Measurements from ENCODE around the gene SPNS3. TPM values are rescaled to one million over a fixed set of nuclear protein-coding genes. Genes with fewer than 3 reads are reported as not detected.

SPNS3 gene
- total and polyA plus RNA-seq, 4 donors, result 0.40 to 1.6 (median 0.52) TPM

DNA sequence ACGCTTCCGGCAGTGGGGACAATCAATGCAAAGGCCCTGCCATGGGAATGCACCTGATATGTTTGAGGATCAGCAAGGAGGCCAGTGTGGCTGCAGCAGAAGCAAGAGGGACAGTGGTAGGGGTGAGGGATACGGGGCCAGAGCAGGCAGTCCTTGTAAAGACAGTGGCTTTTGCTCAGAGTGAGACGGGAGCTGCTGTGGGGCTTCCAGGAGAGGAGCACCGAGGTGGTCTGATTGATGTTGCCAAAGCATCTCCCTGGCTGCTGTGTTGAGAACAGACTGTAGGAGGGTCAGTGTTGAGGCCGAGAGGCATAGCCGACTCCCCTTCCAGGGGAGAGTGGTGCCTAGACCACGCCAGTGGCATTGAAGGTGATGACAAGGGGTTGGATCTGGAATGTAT, 53.6 kb downstream of the SPNS3 start:
- Histone ChIP-seq H3K9ac (ENCODE audit: insufficient read depth in 1 of 2, low read length in 2 of 2) (no peak overlapping the region), H3K36me3 (ENCODE audit: control insufficient read depth in 4 of 4, insufficient read depth in 4 of 4, low read length in 4 of 4) (no peaks in the 10 kb centered on the region), H3K27me3 (ENCODE audit: control insufficient read depth in 3 of 3, insufficient read depth in 3 of 3, low read length in 2 of 3) (no peaks in the 10 kb centered on the region), H3K27ac (ENCODE audit: low read depth in 1 of 2, low read length in 1 of 2) (no peak overlapping the region), H3K4me3 (no peak overlapping the region), H3K4me1 (ENCODE audit: control insufficient read depth in 5 of 5, insufficient read depth in 5 of 5, low read length in 5 of 5) (peaks cover 0 to 12% (median 0%) of the 10 kb centered on the region in 5 donors), H3K9me3 (ENCODE audit: control insufficient read depth in 4 of 4, insufficient read depth in 3 of 4, low read length in 3 of 4) (no peaks in the 10 kb centered on the region)
- TF ChIP-seq CTCF (IDR thresholded peaks at IDR 0.05; ENCODE audit: control extremely low read depth, extremely low read depth), result no peak
- no peak for DNase-seq
- no peak for ATAC-seq (ENCODE audit: insufficient read depth, low FRiP score)
- WGBS, 2 donors, result 95 to 96% methylated on average over 8 of the region's 8 CpGs

GRCh38 chr17:4487820-4488716, 54.3 kb downstream of the SPNS3 start:
- ATAC-seq (ENCODE audit: insufficient read depth, low FRiP score) (no peak), DNase-seq (no peak)
- H3K4me1 ChIP-seq (ENCODE audit: control insufficient read depth in 5 of 5, insufficient read depth in 5 of 5, low read length in 5 of 5), result peaks cover 0 to 10% (median 0%) of the 10 kb centered on the region in 5 donors
- no peak overlapping the region for H3K9ac ChIP-seq (ENCODE audit: insufficient read depth in 1 of 2, low read length in 2 of 2)
- peak overlapping the region in 1 of 2 donors; percentile 85 for H3K27ac ChIP-seq (ENCODE audit: low read depth in 1 of 2, low read length in 1 of 2)
- no peaks in the 10 kb centered on the region for H3K36me3 ChIP-seq (ENCODE audit: control insufficient read depth in 4 of 4, insufficient read depth in 4 of 4, low read length in 4 of 4)
- 69 to 71% methylated on average over 23 to 24 of the region's 24 CpGs for WGBS, 2 donors
- no peaks in the 10 kb centered on the region for H3K9me3 ChIP-seq (ENCODE audit: control insufficient read depth in 4 of 4, insufficient read depth in 3 of 4, low read length in 3 of 4)
- H3K4me3 ChIP-seq, result no peak overlapping the region
- no peaks in the 10 kb centered on the region for H3K27me3 ChIP-seq (ENCODE audit: control insufficient read depth in 3 of 3, insufficient read depth in 3 of 3, low read length in 2 of 3)
- no peak for TF ChIP-seq CTCF (IDR thresholded peaks at IDR 0.05; ENCODE audit: control extremely low read depth, extremely low read depth)

GRCh38 chr17:4488989-4489595, 55.4 kb downstream of the SPNS3 start:
- H3K36me3 ChIP-seq (ENCODE audit: control insufficient read depth in 4 of 4, insufficient read depth in 4 of 4, low read length in 4 of 4), result no peaks in the 10 kb centered on the region
- H3K9me3 ChIP-seq (ENCODE audit: control insufficient read depth in 4 of 4, insufficient read depth in 3 of 4, low read length in 3 of 4), result no peaks in the 10 kb centered on the region
- no peak overlapping the region for H3K4me3 ChIP-seq
- H3K27ac ChIP-seq (ENCODE audit: low read depth in 1 of 2, low read length in 1 of 2), result peak overlapping the region in 1 of 2 donors; percentile 85
- no peak overlapping the region for H3K9ac ChIP-seq (ENCODE audit: insufficient read depth in 1 of 2, low read length in 2 of 2)
- ATAC-seq (ENCODE audit: insufficient read depth, low FRiP score) (no peak), DNase-seq (no peak)
- no peaks in the 10 kb centered on the region for H3K27me3 ChIP-seq (ENCODE audit: control insufficient read depth in 3 of 3, insufficient read depth in 3 of 3, low read length in 2 of 3)
- 66 to 84% methylated on average over 15 of the region's 15 CpGs for WGBS, 2 donors
- no peak for TF ChIP-seq CTCF (IDR thresholded peaks at IDR 0.05; ENCODE audit: control extremely low read depth, extremely low read depth)
- peaks cover 0 to 10% (median 0%) of the 10 kb centered on the region in 5 donors for H3K4me1 ChIP-seq (ENCODE audit: control insufficient read depth in 5 of 5, insufficient read depth in 5 of 5, low read length in 5 of 5)
